Stimulated activated CD8-positive, alpha-beta memory T cell treated with anti-CD3 and anti-CD28 coated beads, Interleukin-7, amount 100 ng/mL, for 4 hours (primary cell): ENCODE data around the gene GRID1.
"Not testable (repeated sequence)": the region's sequence is repeated elsewhere in the genome, so short reads cannot be mapped to it uniquely, and the experiment has no call there.

Experiments
- DNase-seq, 2 donors: peaks; one replicate each; pipeline ENCODE4 v3.0.0-alpha.2; 2020; ENCODE audit warnings: low read depth in 2 of 2

GRID1 gene

DNA sequence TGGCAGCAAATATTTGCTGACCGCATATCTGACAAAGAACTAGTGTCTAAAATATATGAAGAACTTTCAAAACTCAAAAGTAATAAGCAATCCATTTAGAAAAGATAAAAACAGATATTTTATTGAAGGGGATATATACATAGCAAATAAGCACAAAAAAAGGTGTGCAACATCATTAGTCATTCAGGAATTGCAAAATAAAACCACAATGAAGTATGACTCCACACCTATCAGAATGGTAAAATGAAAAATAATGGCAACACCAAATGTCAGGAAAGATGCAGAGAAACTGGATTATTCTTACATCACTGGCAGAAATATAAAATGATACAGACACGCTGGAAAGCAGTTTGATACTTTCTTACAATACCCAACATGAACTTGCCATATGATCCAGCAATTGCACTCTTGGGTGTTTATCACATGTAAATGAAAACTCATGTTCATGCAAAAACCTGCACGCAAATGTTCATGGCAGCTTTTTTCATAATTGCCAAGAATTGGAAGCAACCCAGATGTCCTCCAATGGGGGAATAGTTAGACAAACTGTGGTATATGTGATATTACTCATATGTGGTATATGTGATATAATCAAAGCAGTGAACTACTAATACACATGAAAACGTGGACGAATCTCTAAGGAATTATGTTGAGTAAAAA lies 645.5 kb downstream of the GRID1 start:
- no peak for DNase-seq

DNA sequence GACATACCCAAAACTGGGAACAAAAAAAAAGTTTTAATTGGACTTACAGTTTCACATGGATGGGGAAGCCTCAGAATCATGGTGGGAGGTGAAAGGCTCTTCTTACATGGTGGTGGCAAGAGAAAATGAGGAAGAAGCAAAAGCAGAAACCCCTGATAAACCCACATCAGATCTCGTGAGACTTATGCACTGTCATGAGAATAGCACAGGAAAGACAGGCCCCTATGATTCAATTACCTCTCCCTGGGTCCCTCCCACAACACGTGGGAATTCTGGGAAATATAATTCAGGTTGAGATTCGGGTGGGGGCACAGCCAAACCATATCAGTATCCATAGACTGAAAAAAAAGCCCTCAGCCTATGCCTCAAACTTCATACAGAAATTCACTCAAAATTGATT lies 647.2 kb downstream of the GRID1 start:
- no peak for DNase-seq

DNA sequence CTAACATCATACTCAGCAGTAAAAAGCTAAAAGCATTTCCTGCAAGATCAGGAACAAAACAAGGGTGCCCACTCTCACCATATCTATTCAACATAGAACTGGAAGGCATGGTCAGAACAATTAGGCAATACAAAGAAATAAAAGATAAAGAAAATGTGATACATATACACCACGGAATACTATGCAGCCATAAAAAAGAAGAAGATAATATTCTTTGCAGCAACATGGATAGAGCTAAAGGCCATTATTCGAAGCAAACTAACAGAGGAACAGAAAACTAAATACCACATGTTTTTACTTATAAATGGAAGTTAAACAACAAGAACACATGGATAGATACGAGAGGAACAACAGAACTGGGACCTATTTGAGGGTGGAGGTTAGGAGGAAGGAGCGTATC lies 652.7 kb downstream of the GRID1 start:
- no peak for DNase-seq

DNA sequence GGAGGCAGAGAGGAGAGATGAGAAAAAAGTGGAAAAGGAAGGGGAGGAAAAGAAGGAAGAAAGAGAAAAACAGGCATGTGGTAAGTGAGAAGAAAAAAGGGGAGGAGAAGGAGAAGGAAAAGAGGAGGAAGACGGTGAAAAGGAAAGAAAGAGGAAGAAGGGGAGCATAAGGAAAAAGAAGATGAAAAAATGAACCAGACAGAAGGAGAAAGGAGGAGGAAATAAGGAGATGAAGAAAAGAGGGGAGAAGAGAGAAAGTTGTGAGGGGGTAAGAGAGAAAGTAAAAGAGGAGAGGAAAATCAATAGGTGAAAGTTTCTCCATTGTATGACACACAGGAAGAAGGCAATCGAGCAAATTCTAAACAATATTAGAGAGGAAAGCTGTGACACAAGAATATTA lies 663.8 kb downstream of the GRID1 start:
- DNase-seq = no peak

DNA sequence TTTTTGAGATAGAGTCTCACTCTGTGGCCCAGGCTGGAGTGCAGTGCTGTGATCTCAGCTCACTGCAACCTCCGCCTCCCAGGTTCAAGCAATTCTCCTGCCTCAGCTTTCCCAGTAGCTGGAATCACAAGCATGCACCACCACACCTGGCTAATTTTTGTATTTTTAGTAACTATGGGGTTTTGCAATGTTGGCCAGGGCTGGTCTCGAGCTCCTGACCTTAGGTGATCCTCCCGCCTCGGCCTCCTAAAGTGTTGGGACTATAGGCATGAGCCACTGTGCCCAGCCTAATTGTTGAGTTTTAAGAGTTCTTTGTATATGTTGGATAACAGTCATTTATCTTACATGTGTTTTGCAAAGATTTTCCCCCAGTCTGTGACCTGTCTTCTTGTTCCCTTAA lies 667.5 kb downstream of the GRID1 start:
- DNase-seq = not testable (repeated sequence)

DNA sequence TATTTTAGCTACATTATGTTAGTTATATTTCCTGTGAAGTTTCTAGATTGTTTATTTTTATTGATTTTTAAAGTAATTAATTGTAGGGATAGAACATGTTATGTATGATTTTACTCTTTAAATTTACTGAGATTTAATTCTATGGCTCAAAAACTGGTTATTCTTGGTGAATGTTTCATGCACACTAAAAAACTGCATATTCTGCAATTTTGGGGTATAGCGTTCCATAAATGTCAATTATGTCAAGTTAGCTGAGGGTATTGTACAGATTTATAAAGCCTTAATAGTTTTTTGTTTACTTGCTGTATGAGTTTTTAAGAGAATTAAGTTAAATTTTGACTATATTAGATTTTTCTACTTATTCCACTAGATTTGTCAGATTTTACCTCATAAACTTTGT lies 669.7 kb downstream of the GRID1 start:
- no peak for DNase-seq

DNA sequence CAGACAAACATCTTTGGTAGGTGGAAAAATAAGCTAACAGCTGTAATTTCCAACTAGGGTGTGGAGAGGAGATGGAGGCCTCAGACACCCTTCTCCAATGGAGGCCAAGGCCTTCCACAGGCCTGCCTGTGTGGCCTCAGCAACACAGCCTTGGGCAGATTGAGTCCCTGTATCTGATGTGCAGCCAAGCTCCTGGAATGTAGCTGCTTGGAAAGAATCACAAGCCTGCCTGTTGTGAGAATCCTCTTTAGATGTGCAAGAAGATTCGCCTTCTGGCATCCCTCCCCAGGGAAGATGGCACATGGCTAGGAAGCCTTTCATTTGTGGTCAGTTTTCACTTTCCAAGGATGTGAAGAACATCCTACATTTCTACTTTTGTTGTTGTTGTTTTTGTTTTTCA lies 684.0 kb downstream of the GRID1 start:
- no peak for DNase-seq

DNA sequence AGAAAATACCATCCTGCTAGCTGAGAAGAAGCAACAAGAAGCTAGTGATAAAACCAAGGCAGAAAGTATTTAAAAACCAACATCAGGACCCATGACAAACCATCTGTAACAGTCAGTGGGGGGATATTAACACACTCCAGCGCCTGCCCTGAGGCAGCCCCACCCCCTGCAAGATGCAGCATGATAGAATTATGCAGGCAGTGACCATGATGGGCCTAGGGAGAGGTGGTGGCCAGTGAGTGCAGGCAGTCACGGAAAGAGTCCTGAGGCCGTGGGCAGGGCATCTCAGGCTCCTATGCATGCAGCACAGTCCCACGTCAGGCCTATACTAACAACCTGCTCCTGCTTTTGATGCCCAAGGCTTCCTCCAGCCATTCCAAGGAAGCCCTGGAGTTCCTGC lies 686.9 kb downstream of the GRID1 start:
- no peak for DNase-seq

DNA sequence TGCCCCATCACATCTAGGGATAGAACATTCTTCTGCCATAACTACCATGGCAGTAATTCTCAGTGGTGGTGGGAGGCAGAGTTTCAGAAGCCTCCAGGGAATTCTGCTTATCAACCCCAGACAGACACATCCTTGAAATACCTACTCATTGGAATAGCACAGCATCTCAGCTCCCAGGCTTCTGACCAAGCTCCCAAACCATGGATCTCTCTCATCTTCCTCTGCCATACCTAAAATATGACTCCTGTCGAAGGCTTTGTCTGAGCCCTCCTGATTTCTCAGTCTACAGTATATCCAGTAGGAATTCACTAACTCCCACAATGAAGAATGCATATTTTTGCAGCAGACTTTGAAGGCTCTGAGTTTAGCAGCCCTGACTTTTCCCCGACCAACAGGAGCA lies 687.5 kb downstream of the GRID1 start:
- DNase-seq = no peak

DNA sequence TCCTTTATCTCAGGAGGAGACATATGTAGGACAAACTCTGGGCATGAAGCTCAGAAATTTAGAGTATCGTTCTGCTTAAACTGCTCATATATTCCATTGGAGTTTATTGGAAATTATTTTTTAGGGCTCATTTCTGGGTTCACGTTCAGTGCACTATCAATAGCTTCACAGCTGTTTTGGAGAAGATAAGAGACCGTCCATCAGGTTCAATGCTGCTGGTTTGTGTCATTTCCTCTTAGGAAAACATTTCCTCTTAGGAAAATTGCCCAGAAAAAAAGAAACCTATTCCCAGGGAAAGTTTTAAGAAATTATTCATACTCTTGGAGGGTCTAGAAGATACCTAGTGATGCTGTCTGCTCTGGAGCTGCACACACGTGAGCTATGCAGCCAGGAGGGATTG lies 691.7 kb downstream of the GRID1 start:
- DNase-seq = no peak

DNA sequence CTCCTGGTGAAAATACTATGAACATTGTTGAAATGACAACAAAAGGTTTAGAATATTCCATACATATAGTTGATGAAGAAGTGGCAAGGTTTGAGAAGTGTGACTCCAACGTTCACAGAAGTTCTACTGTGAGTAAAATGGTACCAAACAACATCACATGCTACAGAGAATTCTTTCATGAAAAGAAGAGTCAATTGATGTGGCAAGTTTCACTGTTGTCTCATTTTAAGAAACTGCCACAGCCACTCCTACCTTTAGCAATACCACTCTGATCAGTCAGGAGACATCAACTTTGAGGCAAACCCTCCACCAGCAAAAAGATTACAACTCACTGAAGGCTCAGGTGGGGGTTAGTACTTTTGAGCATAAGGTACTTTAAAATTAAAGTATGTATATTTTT lies 693.3 kb downstream of the GRID1 start:
- DNase-seq = no peak

DNA sequence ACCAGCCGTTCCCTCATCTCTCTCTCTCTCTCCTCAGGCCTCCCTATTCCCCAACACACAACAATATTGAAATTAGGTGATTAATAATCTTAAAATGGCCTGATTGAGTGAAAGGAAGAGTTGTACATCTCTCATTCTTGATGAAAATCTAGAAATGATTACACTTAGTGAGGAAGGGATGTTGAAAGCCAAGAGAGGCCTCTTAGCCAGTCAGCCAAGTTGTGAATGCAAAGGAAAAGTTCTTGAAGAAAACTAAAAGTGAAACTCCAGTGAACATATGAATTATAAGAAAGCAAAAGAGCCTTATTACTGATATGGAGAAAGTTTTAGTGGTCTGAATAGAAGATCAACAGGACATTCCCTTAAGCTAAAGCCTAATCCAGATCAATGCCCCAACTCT lies 695.1 kb downstream of the GRID1 start:
- no peak for DNase-seq

DNA sequence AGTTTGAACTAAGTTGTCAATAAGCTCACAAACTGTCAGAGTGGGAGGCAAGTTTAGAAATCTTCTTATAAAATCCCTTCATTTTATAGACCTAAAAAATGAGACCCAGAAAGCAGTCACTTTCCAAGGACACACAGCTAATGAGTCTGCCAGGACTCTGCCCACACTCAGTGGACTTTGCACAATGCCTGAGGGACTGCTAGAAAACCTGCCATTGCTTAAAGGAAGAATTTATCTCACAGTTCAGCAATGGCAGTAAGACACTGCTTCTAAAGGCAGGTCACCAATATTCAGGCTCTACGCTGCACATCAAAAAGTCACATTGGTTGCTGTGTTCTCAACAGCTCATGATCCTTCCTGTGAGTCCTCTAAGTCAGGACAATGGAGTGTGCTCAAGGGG lies 698.1 kb downstream of the GRID1 start:
- no peak for DNase-seq

DNA sequence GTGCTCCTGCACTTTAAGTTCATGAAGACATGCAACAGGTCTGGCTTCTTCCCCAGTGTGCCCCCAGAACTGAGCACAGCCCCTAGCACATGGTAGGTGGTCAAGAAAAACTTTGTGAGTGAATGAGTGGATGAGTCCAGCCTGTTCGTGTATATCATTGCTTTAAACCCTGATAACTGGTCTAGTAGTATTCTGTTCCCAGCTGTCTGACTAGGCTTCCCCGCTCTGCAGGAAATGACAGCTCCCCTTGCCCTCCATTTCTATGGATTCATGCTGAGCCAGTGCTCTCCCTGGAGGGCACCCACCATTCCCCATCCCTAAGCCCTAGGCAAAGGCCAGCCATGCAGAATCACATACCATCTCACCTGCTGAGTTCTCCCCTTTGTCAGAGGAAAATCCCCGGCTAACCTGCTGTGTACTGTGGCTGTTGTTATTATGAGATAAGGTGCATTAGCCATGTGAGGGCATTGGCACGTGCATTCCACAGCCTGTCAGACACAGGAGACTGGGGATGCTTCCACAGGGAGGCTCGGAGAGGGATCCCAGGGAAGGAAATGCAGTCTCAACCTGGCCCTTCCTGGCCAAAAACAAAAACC lies 698.9 kb downstream of the GRID1 start:
- no peak for DNase-seq

DNA sequence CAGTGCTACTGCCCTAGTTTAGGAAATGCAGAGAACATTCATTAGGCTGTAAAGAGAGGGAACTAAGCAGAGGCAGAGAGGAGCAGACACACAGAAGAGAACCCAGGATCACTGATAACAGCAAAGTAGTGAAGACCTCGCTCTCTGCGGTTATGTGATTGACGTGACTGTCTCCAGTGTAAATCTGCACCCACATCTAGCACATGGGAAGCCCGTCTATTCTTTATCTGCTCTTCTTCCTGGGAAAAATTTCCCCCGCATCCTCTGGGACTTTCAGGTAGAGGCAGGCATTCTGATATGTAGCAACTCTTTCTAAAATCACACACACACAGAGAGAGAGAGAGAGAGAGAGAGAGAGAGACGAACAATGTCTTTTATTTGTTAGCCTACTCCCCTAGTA lies 699.6 kb downstream of the GRID1 start:
- no peak for DNase-seq

DNA sequence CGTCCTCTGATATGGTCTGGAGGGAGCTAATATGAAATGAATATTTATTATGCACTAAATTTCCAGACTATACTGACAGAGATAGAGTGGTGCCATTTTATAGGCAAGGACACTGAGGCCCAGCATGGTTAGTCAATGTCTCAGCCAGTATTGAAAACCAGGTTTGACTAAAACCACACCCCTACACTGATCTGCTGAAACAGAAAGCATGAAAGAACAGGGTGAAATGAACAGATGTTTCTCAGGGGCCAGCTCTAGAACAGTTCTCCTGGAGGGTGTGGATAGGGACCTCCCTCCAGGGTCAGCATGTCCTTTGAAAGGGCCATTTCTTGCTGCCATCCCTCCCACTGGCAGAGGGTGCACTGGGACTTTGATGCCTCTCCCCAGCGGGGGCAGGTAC lies 700.5 kb downstream of the GRID1 start:
- no peak for DNase-seq

DNA sequence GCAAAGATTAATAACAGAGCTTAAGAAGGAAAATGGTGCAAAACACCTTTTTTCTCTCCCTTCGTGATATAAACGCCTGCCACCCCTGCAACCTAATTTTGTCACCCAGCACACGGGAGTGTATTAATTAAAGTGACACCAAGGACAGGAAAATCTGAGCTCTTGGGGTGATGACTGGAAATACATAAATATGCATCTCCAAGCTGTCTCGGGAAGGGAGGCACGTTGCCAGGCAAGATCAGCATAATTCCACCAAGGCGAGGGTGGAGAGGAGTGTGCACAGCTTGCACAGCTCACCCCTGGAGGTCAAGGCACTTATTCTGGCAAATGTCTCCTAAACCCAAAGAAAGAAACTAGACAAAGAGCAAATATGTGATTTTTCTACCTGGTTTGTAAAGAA lies 700.9 kb downstream of the GRID1 start:
- DNase-seq = no peak

DNA sequence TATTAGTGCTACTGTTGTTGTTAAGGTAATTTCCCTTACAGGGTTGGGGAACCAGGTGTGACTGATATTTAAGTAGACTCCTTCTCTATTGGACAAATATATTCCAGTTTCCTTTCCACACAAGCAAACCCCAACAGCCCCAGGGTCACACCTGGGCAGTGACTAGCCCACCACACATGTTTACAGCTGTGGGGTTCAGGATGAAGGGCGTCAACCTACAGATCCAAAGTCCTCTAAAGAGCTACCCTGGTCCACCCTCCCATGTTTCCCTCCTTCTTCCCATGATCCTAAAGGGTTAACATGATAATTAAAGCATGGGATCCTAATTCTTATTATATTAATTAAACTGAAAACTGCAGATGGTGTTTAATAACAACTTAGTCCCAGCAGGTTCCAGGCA lies 701.5 kb downstream of the GRID1 start:
- DNase-seq = no peak

DNA sequence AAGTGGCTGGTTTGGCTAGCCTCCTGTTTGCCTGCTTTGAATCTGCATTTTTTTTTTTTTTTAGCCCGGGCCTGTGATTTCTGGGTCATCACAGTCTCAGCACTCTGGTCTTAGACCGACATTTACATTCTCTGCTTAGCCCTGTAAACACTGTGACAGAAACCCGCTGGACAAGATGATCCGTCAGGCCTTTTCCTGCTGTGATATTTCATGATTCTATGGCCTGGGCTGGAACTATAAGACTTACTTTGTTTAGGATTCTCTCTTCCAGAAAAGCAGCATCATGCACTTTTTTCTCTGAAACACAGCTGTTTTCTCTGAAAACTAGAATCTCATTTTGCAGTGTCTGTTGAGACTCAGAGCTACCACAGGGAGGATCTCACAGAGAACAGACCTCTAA lies 705.5 kb downstream of the GRID1 start:
- DNase-seq = no peak

DNA sequence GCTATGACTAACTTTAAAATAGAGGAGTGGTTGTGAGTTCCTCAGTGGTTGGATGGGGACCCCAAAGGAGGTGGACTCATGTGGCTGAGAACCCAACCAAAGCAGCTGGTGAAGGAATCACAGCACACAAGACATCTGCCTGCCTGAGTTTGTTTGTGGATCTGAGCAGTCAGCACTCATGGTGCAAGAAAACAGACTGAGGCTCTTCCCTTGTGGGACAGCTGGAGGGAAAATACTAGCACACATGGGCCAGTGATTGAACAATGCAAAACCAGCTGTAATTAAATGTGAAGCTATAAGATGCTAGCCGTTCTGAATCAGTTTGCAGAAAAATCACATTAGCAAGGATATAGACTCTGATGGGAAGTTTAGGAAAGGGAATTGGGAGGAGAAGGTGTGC lies 707.3 kb downstream of the GRID1 start:
- no peak for DNase-seq

DNA sequence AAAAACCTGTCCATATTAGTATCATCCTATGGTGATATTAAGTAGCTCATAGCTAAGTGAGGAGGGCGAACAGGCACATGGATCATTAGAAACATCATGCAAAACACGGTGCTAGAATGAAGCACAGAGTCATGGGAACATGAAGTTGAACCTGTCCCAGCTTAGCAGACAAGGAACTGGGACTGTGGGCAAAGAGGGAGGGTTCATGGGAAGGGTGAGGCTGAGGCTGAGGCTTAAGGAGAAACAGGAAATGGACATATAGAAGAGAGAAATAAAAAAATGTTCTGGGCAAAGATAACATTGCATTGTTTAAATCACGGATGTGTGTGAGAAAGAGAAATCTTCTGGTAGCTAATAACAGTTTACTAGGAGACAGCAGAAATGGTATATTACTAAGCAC lies 708.1 kb downstream of the GRID1 start:
- DNase-seq = no peak

DNA sequence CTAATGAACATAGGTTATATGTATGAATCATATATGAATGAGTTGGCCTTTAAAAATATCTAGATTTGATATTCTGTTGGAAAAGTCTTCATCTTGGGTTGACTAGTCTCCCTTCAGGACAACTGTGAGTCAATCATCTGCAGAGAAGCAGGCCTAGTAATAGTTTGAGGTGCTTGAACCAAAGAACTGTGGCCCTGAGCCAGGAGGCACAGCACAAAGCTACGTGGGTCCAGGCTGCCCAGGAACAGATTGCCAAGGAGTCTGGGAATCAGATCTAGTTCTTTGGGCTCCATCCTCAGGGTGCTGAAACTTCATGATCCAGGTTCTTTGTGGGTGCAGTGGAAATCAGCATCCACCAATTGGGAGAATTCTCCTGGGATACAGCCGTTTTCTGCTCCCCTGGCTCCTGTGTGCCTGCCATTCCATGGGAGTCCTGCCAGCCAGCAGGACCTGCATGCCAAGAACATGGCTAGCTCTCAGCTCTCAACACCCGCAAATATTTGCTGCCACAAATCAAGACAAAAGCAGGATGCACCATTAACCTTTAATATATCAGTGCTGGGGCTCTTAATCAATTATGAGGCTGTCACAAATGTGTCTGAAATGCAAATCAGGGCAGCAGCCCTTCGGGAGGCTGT lies 709.0 kb downstream of the GRID1 start:
- no peak for DNase-seq

DNA sequence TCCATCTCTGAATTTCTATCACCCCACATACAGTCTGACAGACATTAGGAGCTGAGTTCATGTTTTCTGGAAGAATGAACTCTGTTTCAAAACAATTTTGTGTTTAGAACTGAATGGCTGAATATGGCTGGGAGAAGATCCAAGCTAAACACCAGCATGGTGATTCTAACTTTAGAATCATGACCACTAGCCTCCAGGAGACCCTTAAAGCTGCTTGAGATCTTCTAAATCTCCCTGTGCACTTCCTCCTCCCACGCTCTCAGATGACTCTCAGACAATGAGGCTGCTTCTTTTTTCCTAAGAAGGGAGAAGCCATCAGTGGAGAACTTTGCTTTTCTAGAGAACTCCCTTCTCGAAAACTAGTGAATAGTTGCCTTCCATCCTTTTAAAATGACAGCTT lies 711.2 kb downstream of the GRID1 start:
- no peak for DNase-seq

DNA sequence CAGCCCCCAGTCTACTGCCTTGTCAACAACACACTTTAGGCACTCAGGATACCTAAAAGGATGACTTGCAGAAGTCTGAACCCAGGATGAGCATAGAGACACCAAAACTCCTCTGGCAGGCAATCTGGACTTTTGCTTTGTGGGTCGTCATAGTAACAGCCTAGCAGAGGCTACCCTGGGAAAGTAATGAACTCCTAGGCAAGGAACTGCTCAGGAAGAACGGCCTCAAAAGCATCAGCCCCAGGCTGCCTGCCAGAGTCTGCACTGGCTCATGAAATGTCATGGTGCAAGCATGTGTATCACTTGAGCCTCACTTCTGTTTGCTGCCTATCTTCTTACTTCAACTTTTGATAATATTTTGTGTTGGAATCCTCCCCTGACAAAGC lies 715.1 kb downstream of the GRID1 start:
- no peak for DNase-seq
